B cell (primary cell): ENCODE results near the gene KLC4. TPM values are rescaled to one million over a fixed set of nuclear protein-coding genes. Genes with fewer than 3 reads are reported as not detected.

Experiments
- ATAC-seq: fragments of 200-7000 bp; cut with Tn5 transposase; one replicate; pipeline ENCODE4 v1.10.0; 2021; ENCODE audit warnings: low read depth, mild to moderate bottlenecking, moderate number of reproducible peaks, moderate library complexity
- CTCF ChIA-PET: fragments of 350-600 bp; sonication (Branson Sonifier 250); formaldehyde crosslinking; loops from one replicate; lab custom pipeline; 2021; ENCODE audit warnings: antibody characterized with exemption, inconsistent platforms; lab: Charles Lee
- POLR2A ChIA-PET: fragments of 350-600 bp; sonication (Branson Sonifier 250); formaldehyde crosslinking; loops from one replicate; lab custom pipeline; 2021; ENCODE audit warnings: antibody characterized with exemption; lab: Charles Lee
- DNase-seq: peaks from one replicate; pipeline ENCODE4 v3.0.0; 2013
- H2AFZ ChIP-seq: 2 replicates; pipeline ENCODE4 v1.6.1; 2012; ENCODE audit warnings: mild to moderate bottlenecking, low read depth, low read length; ENCODE audit not compliant: insufficient read depth, poor library complexity, severe bottlenecking
- H3K27ac ChIP-seq, 2 donors: 1 replicate in 1 of 2; 2 replicates in 1 of 2; pipeline ENCODE4 v1.5.1; 2012 to 2013; ENCODE audit warnings: low read length in 2 of 2, mild to moderate bottlenecking in 2 of 2, moderate library complexity in 1 of 2
- H3K27me3 ChIP-seq, 4 experiments: fragments of 200-600 bp in 1 of 4; sonication (generic) in 1 of 4; replicated peaks in 1 of 4; 1 replicate in 2 of 4; 2 replicates in 2 of 4; pipeline versions ENCODE4 v1.6.1 to v1.7.0; 2013 to 2016; ENCODE audit warnings: low read length in 3 of 4, mild to moderate bottlenecking in 2 of 4, mixed read lengths in 1 of 4, moderate library complexity in 1 of 4; ENCODE audit not compliant: insufficient read depth in 4 of 4, control insufficient read depth in 3 of 4; ENCODE audit errors: control extremely low read depth in 1 of 4
- H3K36me3 ChIP-seq, 2 experiments: replicated peaks in 1 of 2; 1 replicate in 1 of 2; 2 replicates in 1 of 2; pipeline versions ENCODE4 v1.6.1 to v1.7.1; 2013; ENCODE audit warnings: low read length in 1 of 2; ENCODE audit not compliant: insufficient read depth in 2 of 2, control insufficient read depth in 1 of 2; ENCODE audit errors: control extremely low read depth in 1 of 2, extremely low read depth in 1 of 2
- H3K4me1 ChIP-seq, 2 donors: fragments of 200-600 bp in 1 of 2; sonication (generic) in 1 of 2; 1 replicate in 1 of 2; 2 replicates in 1 of 2; pipeline versions ENCODE4 v1.5.1 to v1.6.1; 2013 to 2017; ENCODE audit warnings: low read length in 2 of 2; ENCODE audit not compliant: control insufficient read depth in 2 of 2, insufficient read depth in 2 of 2
- H3K4me2 ChIP-seq: replicated peaks from 2 replicates; pipeline ENCODE3; 2012; ENCODE audit warnings: mild to moderate bottlenecking, low read depth, low read length; ENCODE audit not compliant: poor library complexity, severe bottlenecking
- H3K4me3 ChIP-seq, 5 experiments: fragments of 200-600 bp in 1 of 5; sonication (generic) in 1 of 5; 1 replicate in 3 of 5; 2 replicates in 2 of 5; pipeline versions ENCODE4 v1.5.1 to v1.7.0; 2011 to 2016; ENCODE audit warnings: low read length in 4 of 5, mild to moderate bottlenecking in 4 of 5, low read depth in 2 of 5, control low read depth in 1 of 5, moderate library complexity in 1 of 5; ENCODE audit not compliant: insufficient read depth in 1 of 5; ENCODE audit errors: control extremely low read depth in 1 of 5, extremely low read depth in 1 of 5
- H3K79me2 ChIP-seq: fragments of 200-600 bp; sonication (generic); one replicate; pipeline ENCODE4 v1.6.0; 2016; ENCODE audit warnings: low read length; ENCODE audit not compliant: control insufficient read depth, insufficient read depth
- H3K9ac ChIP-seq: fragments of 200-600 bp; sonication (generic); 2 replicates; pipeline ENCODE4 v1.6.1; 2017; ENCODE audit warnings: mild to moderate bottlenecking, low read length, moderate library complexity
- H3K9me3 ChIP-seq, 3 donors: one replicate each; pipeline versions ENCODE4 v1.6.1 to v1.7.1; 2013; ENCODE audit warnings: low read length in 2 of 3; ENCODE audit not compliant: control insufficient read depth in 2 of 3, insufficient read depth in 1 of 3; ENCODE audit errors: control extremely low read depth in 1 of 3
- H4K20me1 ChIP-seq: 2 replicates; pipeline ENCODE4 v1.6.0; 2012; ENCODE audit warnings: mild to moderate bottlenecking, low read length; ENCODE audit not compliant: insufficient read depth, control insufficient read depth, poor library complexity, severe bottlenecking
- H3K27ac Mint-ChIP-seq: one replicate; pipeline ENCODE4 v1.8.0; 2021; ENCODE audit warnings: mixed read lengths
- H3K27me3 Mint-ChIP-seq: one replicate; pipeline ENCODE4 v1.8.0; 2021; ENCODE audit warnings: mixed read lengths
- H3K4me1 Mint-ChIP-seq: one replicate; pipeline ENCODE4 v1.8.0; 2021; ENCODE audit warnings: mixed read lengths
- H3K4me3 Mint-ChIP-seq: one replicate; pipeline ENCODE4 v1.8.0; 2021; ENCODE audit warnings: mixed read lengths
- H3K9me3 Mint-ChIP-seq: one replicate; pipeline ENCODE4 v1.8.0; 2022; ENCODE audit warnings: mixed read lengths; ENCODE audit not compliant: insufficient read depth
- CTCF ChIP-seq: fragments of 200-600 bp; IDR thresholded peaks from one replicate; pipeline ENCODE4 v1.8.0; 2022; ENCODE audit warnings: antibody characterized with exemption, mild to moderate bottlenecking
- EZH2 ChIP-seq: IDR thresholded peaks from 2 replicates; pipeline ENCODE4 v1.6.1; 2012; ENCODE audit warnings: borderline replicate concordance, low read depth, mild to moderate bottlenecking, moderate library complexity, low read length; ENCODE audit not compliant: insufficient read depth, poor library complexity, severe bottlenecking
- intact Hi-C: fragments of 100-400 bp; cut with micrococcal nuclease; formaldehyde crosslinking; loops from one replicate; pipeline ENCODE4 v1.10.0; 2022
- polyA plus RNA-seq: library from polyadenylated mRNA; depleted of rRNA; stranded (reverse); fragments of >200 nt; gene quantifications from 2 replicates; pipeline ENCODE4 v1.2.3, GENCODE V29; 2012
- total RNA-seq, 2 donors: library from RNA; stranded (reverse); fragments of 120-200 nt in 1 of 2; gene quantifications; 1 replicate in 1 of 2; 2 replicates in 1 of 2; pipeline versions ENCODE4 v1.2.3 to v1.2.4, GENCODE V29; 2013 to 2022

Gene KLC4
- total and polyA plus RNA-seq, 2 donors (not counting 1 experiment from before 2014, with no cell fraction given), result 30.6 to 52.7 TPM

DNA sequence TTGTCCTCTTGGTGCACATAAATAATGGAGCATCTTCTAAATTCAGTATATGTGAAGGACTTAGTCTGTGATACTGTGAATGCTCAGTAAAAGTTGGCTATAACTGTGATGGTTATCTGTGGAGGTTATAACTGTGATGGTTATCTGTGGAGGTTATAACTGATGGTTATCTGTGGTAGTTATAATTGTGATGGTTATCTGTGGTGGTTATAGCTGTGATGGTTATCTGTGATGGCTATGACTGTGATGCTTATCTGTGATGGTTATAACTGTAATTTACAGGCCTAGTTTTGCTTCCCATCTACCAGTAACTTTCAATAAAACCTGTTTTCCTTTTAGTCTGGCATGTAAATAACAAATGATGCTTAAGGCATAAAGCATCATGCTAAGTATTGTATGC lies 33.2 kb downstream of the KLC4 start:
- H3K4me3 Mint-ChIP-seq, result no peak overlapping the region

More for the DNA sequence above, 33.2 kb downstream of the KLC4 start:
- ATAC-seq, result no peak
- Histone ChIP-seq H3K4me2 (no peak overlapping the region), H3K4me1 (no peaks in the 10 kb centered on the region), H2AFZ (no peak overlapping the region), H3K27me3 (no peaks in the 10 kb centered on the region), H3K36me3 (no peaks in the 10 kb centered on the region), H3K79me2 (no peaks in the 10 kb centered on the region), H3K4me3 (no peak overlapping the region), H3K9ac (no peak overlapping the region), H4K20me1 (no peaks in the 10 kb centered on the region), H3K9me3 (no peaks in the 10 kb centered on the region), H3K27ac (no peak overlapping the region)
- POLR2A ChIA-PET, result no interaction called here
- no peak overlapping the region for H3K27ac Mint-ChIP-seq
- TF ChIP-seq EZH2 (no peak), CTCF (no peak)
- CTCF ChIA-PET, result no interaction called here
- no peaks in the 10 kb centered on the region for H3K9me3 Mint-ChIP-seq
- intact Hi-C loops, result no loop called here
- no peaks in the 10 kb centered on the region for H3K27me3 Mint-ChIP-seq
- H3K4me1 Mint-ChIP-seq, result peaks cover 5% of the 10 kb centered on the region
- DNase-seq, result no peak
